Heart left ventricle (tissue), 16 donors: Measurements from ENCODE around the gene SLC28A2. TPM values are rescaled to one million over a fixed set of nuclear protein-coding genes. Genes with fewer than 3 reads are reported as not detected.

Experiments used
- ATAC-seq, 4 donors: fragments of 200-7000 bp; cut with Tn5 transposase; one replicate each; pipeline ENCODE4 v1.9.1; 2020 to 2022; ENCODE audit warnings: moderate library complexity in 4 of 4, mild to moderate bottlenecking in 3 of 4, moderate number of reproducible peaks in 1 of 4
- DNase-seq, 5 donors: peaks; one replicate each; pipeline ENCODE4 v3.0.0-alpha.2; 2020
- H3K27ac ChIP-seq, 12 donors: fragments of 200-600 bp; sonication (generic) in 4 of 12; one replicate each; pipeline versions ENCODE4 v1.5.0 to v1.8.0; 2016 to 2022; ENCODE audit warnings: mild to moderate bottlenecking in 2 of 12
- H3K27me3 ChIP-seq, 9 donors: fragments of 200-600 bp; sonication (generic) in 2 of 9; one replicate each; pipeline versions ENCODE4 v1.5.1 to v1.8.0; 2016 to 2022; ENCODE audit warnings: mild to moderate bottlenecking in 3 of 9
- H3K36me3 ChIP-seq, 9 donors: fragments of 200-600 bp; sonication (generic) in 2 of 9; one replicate each; pipeline versions ENCODE4 v1.5.0 to v1.8.0; 2018 to 2022; ENCODE audit warnings: mild to moderate bottlenecking in 2 of 9
- H3K4me1 ChIP-seq, 12 donors: fragments of 200-600 bp; sonication (generic) in 4 of 12; one replicate each; pipeline versions ENCODE4 v1.5.0 to v1.8.0; 2016 to 2022; ENCODE audit warnings: mild to moderate bottlenecking in 3 of 12
- H3K4me3 ChIP-seq, 12 donors: fragments of 200-600 bp; sonication (generic) in 4 of 12; one replicate each; pipeline versions ENCODE4 v1.5.0 to v1.8.0; 2017 to 2022; ENCODE audit warnings: mild to moderate bottlenecking in 9 of 12, moderate library complexity in 4 of 12
- H3K9me3 ChIP-seq, 12 donors: fragments of 200-600 bp; sonication (generic) in 4 of 12; one replicate each; pipeline versions ENCODE4 v1.5.0 to v1.8.0; 2016 to 2022; ENCODE audit warnings: mild to moderate bottlenecking in 1 of 12
- CTCF ChIP-seq, 12 donors: fragments of 200-600 bp; sonication (generic) in 4 of 12; IDR thresholded peaks; one replicate each; pipeline versions ENCODE4 v1.5.0 to v1.8.0; 2018 to 2022; ENCODE audit warnings: antibody characterized with exemption in 12 of 12, mild to moderate bottlenecking in 5 of 12
- POLR2A ChIP-seq, 2 donors: fragments of 450-650 bp; IDR thresholded peaks; one replicate each; pipeline ENCODE4 v1.6.1; 2017; ENCODE audit warnings: antibody characterized with exemption in 2 of 2, mild to moderate bottlenecking in 2 of 2, moderate library complexity in 2 of 2
- WGBS, 4 donors: extraction: QIAGEN DNeasy Blood & Tissue Kit in 2 of 4; methylation state at CpG; one replicate each; pipeline versions ENCODE4 v1.1.5 to v1.1.7; 2013 to 2018; 5-methylcytosine and 5-hydroxymethylcytosine counted together
- intact Hi-C, 10 donors: fragments of 100-400 bp; cut with DNase I; formaldehyde crosslinking; loops; one replicate each; pipeline versions ENCODE4 v1.11.1 to v1.14.2; 2022
- polyA plus RNA-seq, 2 donors: library from polyadenylated mRNA; stranded (reverse); fragments of 200-250 nt; gene quantifications; one replicate each; pipeline ENCODE4 v1.2.3, GENCODE V29; 2013
- total RNA-seq, 9 donors: library from RNA; depleted of rRNA in 2 of 9; stranded (reverse); fragments of >200 nt in 2 of 9; fragmentation: NEBNext Ultra II Directional in 3 of 9; extraction: Animal tissue kit (Norgen Biotek cat#: 25700) in 3 of 9; gene quantifications; one replicate each; pipeline versions ENCODE4 v1.1.0 to v1.2.4, GENCODE V29; 2016 to 2023
- donor health status: ischemic (EF 13 %, LVEDD 7.1; RV severe dilation, severe dysfunction).
- donor health status: healthy with polysubstance abuse.
- donor health status: DM: no; HTN: yes; CAD: no.
- donor health status: DM: no; HTN: no; CAD: no.
- donor health status: ischemic (EF 25% LVEDD 6.9; RV normal size, moderate dysfunction).
- donor health status: ischemic (EF 25% LVEDD 5.7; RV mildly dilated, moderate dysfunction).
- donor health status: healthy.
- donor health status: DM: yes; HTN: yes; CAD: no.
- donor health status: ischemic (EF 35%, LVEDD 5.7; RV mildly dilated, moderate dysfunction).
- donor health status: nonischemic (EF 11% LVEDD 7.7; RV severe dilation, severe dysfunction).
- donor health status: DM: yes; HTN: yes; CAD: no.
- donor health status: PGD.
- donor health status: ischemic (EF 29% LVEDD 5.4; RV normal size, mild dysfunction).
- donor health status: nonischemic (EF 23%, LVEDD 6.1; RV moderate dilation, normal function).

SLC28A2 gene
- total and polyA plus RNA-seq, 11 donors: not detected

GRCh38 chr15:45319472-45320214 lies 67.6 kb downstream of the SLC28A2 start:
- H3K4me3 ChIP-seq: no peak overlapping the region
- H3K4me1 ChIP-seq: no peaks in the 10 kb centered on the region
- intact Hi-C loops: no loop called here
- ATAC-seq (no peak), DNase-seq (no peak)
- H3K27me3 ChIP-seq: no peaks in the 10 kb centered on the region
- no peaks in the 10 kb centered on the region for H3K36me3 ChIP-seq
- no peaks in the 10 kb centered on the region for H3K9me3 ChIP-seq
- TF ChIP-seq CTCF (IDR thresholded peaks at IDR 0.05) (no peak), POLR2A (IDR thresholded peaks at IDR 0.05) (no peak)
- H3K27ac ChIP-seq: no peak overlapping the region
- 83 to 90% (median 87%) methylated on average over 7 of the region's 7 CpGs for WGBS, 4 donors

GRCh38 chr15:45320581-45321205 lies 68.7 kb downstream of the SLC28A2 start:
- ATAC-seq: no peak
- Histone ChIP-seq H3K27ac (no peak overlapping the region), H3K4me3 (no peak overlapping the region), H3K4me1 (no peaks in the 10 kb centered on the region), H3K36me3 (no peaks in the 10 kb centered on the region), H3K9me3 (no peaks in the 10 kb centered on the region), H3K27me3 (peaks cover 0 to under 1% (median 0%) of the 10 kb centered on the region in 9 donors)
- DNase-seq: no peak
- TF ChIP-seq CTCF (IDR thresholded peaks at IDR 0.05): no peak
- no peak for TF ChIP-seq POLR2A (IDR thresholded peaks at IDR 0.05)
- intact Hi-C loops: no loop called here
- 73 to 86% (median 77%) methylated on average over 3 of the region's 3 CpGs for WGBS, 4 donors

- H3K4me1 ChIP-seq: no peaks in the 10 kb centered on the region
- 69 to 87% (median 79%) methylated on average over 5 of the region's 5 CpGs for WGBS, 4 donors
- ATAC-seq: no peak
Observed at GRCh38 chr15:45326280-45326679, 74.2 kb downstream of the SLC28A2 start.

More at GRCh38 chr15:45326280-45326679, 74.2 kb downstream of the SLC28A2 start:
- DNase-seq: no peak
- H3K4me3 ChIP-seq: no peak overlapping the region
- no peak overlapping the region for H3K27ac ChIP-seq
- intact Hi-C loops: no loop called here
- H3K9me3 ChIP-seq: no peaks in the 10 kb centered on the region
- H3K36me3 ChIP-seq: no peaks in the 10 kb centered on the region
- TF ChIP-seq POLR2A (IDR thresholded peaks at IDR 0.05): no peak
- no peak for TF ChIP-seq CTCF (IDR thresholded peaks at IDR 0.05)
- peaks cover 0 to 14% (median 0%) of the 10 kb centered on the region in 9 donors for H3K27me3 ChIP-seq
